IPS-20b (cell line): ENCODE measurements around the gene TDRKH.

ENCODE experiments used
- H3K27ac ChIP-seq: one replicate; pipeline ENCODE4 v1.5.1; 2013; ENCODE audit warnings: low read length
- H3K27me3 ChIP-seq: 2 replicates; pipeline ENCODE4 v1.6.1; 2013; ENCODE audit warnings: mild to moderate bottlenecking, low read length, inconsistent platforms; ENCODE audit not compliant: insufficient read depth
- H3K36me3 ChIP-seq: 2 replicates; pipeline ENCODE4 v1.6.1; 2013; ENCODE audit warnings: low read depth, mild to moderate bottlenecking, inconsistent platforms, low read length, moderate library complexity; ENCODE audit not compliant: insufficient read depth
- H3K4me1 ChIP-seq: 2 replicates; pipeline ENCODE4 v1.6.1; 2013; ENCODE audit warnings: mild to moderate bottlenecking, control low read depth, inconsistent platforms, low read length, moderate library complexity; ENCODE audit not compliant: insufficient read depth
- H3K4me3 ChIP-seq: 2 replicates; pipeline ENCODE4 v1.5.1; 2013; ENCODE audit warnings: mild to moderate bottlenecking, low read length, inconsistent platforms
- H3K9ac ChIP-seq: 2 replicates; pipeline ENCODE4 v1.6.1; 2013; ENCODE audit warnings: low read depth, mild to moderate bottlenecking, inconsistent platforms, low read length, moderate library complexity
- H3K9me3 ChIP-seq: 2 replicates; pipeline ENCODE4 v1.6.1; 2013; ENCODE audit warnings: mild to moderate bottlenecking, low read depth, low read length, inconsistent platforms; ENCODE audit not compliant: insufficient read depth

The TDRKH gene

GRCh38 chr1:151809290-151809984, 19.1 kb upstream of the TDRKH start:
- Histone ChIP-seq H3K4me1 (peaks cover 11% of the 10 kb centered on the region), H3K9me3 (no peaks in the 10 kb centered on the region), H3K36me3 (no peaks in the 10 kb centered on the region), H3K27ac (no peak overlapping the region), H3K4me3 (no peak overlapping the region), H3K9ac (peak overlapping the region; percentile 32; the same call in 1 of the 2 replicates), H3K27me3 (no peaks in the 10 kb centered on the region)

- H3K27me3 ChIP-seq = no peaks in the 10 kb centered on the region
- H3K36me3 ChIP-seq = no peaks in the 10 kb centered on the region
- H3K4me3 ChIP-seq = no peak overlapping the region
- H3K4me1 ChIP-seq = peaks cover 11% of the 10 kb centered on the region
- H3K9me3 ChIP-seq = no peaks in the 10 kb centered on the region
- H3K27ac ChIP-seq = no peak overlapping the region
- H3K9ac ChIP-seq = no peak overlapping the region
These were observed 17.5 kb upstream of the TDRKH start for GRCh38 chr1:151807766-151808165.

- peaks cover 11% of the 10 kb centered on the region for H3K4me1 ChIP-seq
These were observed 16.8 kb upstream of the TDRKH start for GRCh38 chr1:151807131-151807530.

GRCh38 chr1:151806170-151806569, 15.9 kb upstream of the TDRKH start:
- Histone ChIP-seq H3K27ac (no peak overlapping the region), H3K9me3 (no peaks in the 10 kb centered on the region), H3K36me3 (no peaks in the 10 kb centered on the region), H3K9ac (no peak overlapping the region), H3K27me3 (no peaks in the 10 kb centered on the region), H3K4me3 (no peak overlapping the region), H3K4me1 (peaks cover 11% of the 10 kb centered on the region)

More at GRCh38 chr1:151807131-151807530, 16.8 kb upstream of the TDRKH start:
- Histone ChIP-seq H3K27me3 (no peaks in the 10 kb centered on the region), H3K36me3 (no peaks in the 10 kb centered on the region), H3K4me3 (no peak overlapping the region), H3K9ac (no peak overlapping the region), H3K27ac (no peak overlapping the region), H3K9me3 (no peaks in the 10 kb centered on the region)

- H3K9ac ChIP-seq = no peak within 1 kb of the TSS
These were observed 14.9 kb upstream of the TDRKH start, which contains the start of gene LINGO4 for GRCh38 chr1:151805066-151805820. TSS of gene LINGO4 (minus strand) at chr1:151805419. CDS start at chr1:151802704, 2,715 bp downstream.

GRCh38 chr1:151803915-151804314, 13.6 kb upstream of the TDRKH start:
- H3K27ac ChIP-seq = no peak overlapping the region

More at GRCh38 chr1:151805066-151805820, 14.9 kb upstream of the TDRKH start, which contains the start of gene LINGO4:
- Histone ChIP-seq H3K4me3 (no peak within 1 kb of the TSS), H3K4me1 (peaks cover 10% of the 10 kb centered on the region), H3K27me3 (no peaks in the 10 kb centered on the region), H3K36me3 (no peaks in the 10 kb centered on the region), H3K9me3 (no peaks in the 10 kb centered on the region), H3K27ac (no peak within 1 kb of the TSS)

GRCh38 chr1:151803164-151803563, 12.9 kb upstream of the TDRKH start:
- Histone ChIP-seq H3K9me3 (no peaks in the 10 kb centered on the region), H3K4me3 (no peak overlapping the region)

More at GRCh38 chr1:151803915-151804314, 13.6 kb upstream of the TDRKH start:
- Histone ChIP-seq H3K4me1 (no peaks in the 10 kb centered on the region), H3K36me3 (no peaks in the 10 kb centered on the region), H3K4me3 (no peak overlapping the region), H3K9ac (no peak overlapping the region), H3K27me3 (no peaks in the 10 kb centered on the region), H3K9me3 (no peaks in the 10 kb centered on the region)

GRCh38 chr1:151802372-151802771, 12.1 kb upstream of the TDRKH start:
- Histone ChIP-seq H3K4me1 (no peaks in the 10 kb centered on the region), H3K27me3 (no peaks in the 10 kb centered on the region), H3K27ac (no peak overlapping the region), H3K36me3 (no peaks in the 10 kb centered on the region), H3K4me3 (no peak overlapping the region), H3K9ac (no peak overlapping the region), H3K9me3 (no peaks in the 10 kb centered on the region)

More at GRCh38 chr1:151803164-151803563, 12.9 kb upstream of the TDRKH start:
- Histone ChIP-seq H3K27me3 (no peaks in the 10 kb centered on the region), H3K9ac (no peak overlapping the region), H3K27ac (no peak overlapping the region), H3K36me3 (no peaks in the 10 kb centered on the region), H3K4me1 (no peaks in the 10 kb centered on the region)

GRCh38 chr1:151801846-151802245, 11.5 kb upstream of the TDRKH start:
- Histone ChIP-seq H3K4me3 (no peak overlapping the region), H3K4me1 (no peaks in the 10 kb centered on the region), H3K36me3 (no peaks in the 10 kb centered on the region), H3K9me3 (no peaks in the 10 kb centered on the region), H3K27ac (no peak overlapping the region), H3K27me3 (no peaks in the 10 kb centered on the region), H3K9ac (no peak overlapping the region)

GRCh38 chr1:151801310-151801820, 11.1 kb upstream of the TDRKH start:
- H3K9me3 ChIP-seq = no peaks in the 10 kb centered on the region
- no peaks in the 10 kb centered on the region for H3K4me1 ChIP-seq
- H3K4me3 ChIP-seq = no peak overlapping the region
- no peak overlapping the region for H3K27ac ChIP-seq
- no peaks in the 10 kb centered on the region for H3K36me3 ChIP-seq
- no peak overlapping the region for H3K9ac ChIP-seq
- H3K27me3 ChIP-seq = no peaks in the 10 kb centered on the region

- Histone ChIP-seq H3K27ac (no peak overlapping the region), H3K9me3 (no peaks in the 10 kb centered on the region), H3K9ac (no peak overlapping the region), H3K27me3 (no peaks in the 10 kb centered on the region), H3K4me3 (no peak overlapping the region), H3K36me3 (no peaks in the 10 kb centered on the region), H3K4me1 (no peaks in the 10 kb centered on the region)
These were observed 10.5 kb upstream of the TDRKH start for GRCh38 chr1:151800830-151801229.
